DND-41 (cell line): ENCODE results near the gene TEX2.

Source experiments
- CTCF ChIP-seq: IDR thresholded peaks from 2 replicates; pipeline ENCODE4 v1.5.1; 2012; ENCODE audit warnings: borderline replicate concordance, low read length, moderate library complexity, mild to moderate bottlenecking; ENCODE audit not compliant: poor library complexity, severe bottlenecking; ENCODE audit errors: extremely low read depth
- EZH2 ChIP-seq: IDR thresholded peaks from 3 replicates; pipeline ENCODE4 v1.6.1; 2012; ENCODE audit warnings: borderline replicate concordance, low read depth, mild to moderate bottlenecking, moderate library complexity, low read length, inconsistent platforms; ENCODE audit not compliant: severe bottlenecking

GRCh38 chr17:64309021-64309420 lies 46.0 kb upstream of the TEX2 start:
- TF ChIP-seq EZH2, result no peak
- TF ChIP-seq CTCF, result no peak
